Measurements from ENCODE around the gene TMBIM1.

The TMBIM1 gene

DNA sequence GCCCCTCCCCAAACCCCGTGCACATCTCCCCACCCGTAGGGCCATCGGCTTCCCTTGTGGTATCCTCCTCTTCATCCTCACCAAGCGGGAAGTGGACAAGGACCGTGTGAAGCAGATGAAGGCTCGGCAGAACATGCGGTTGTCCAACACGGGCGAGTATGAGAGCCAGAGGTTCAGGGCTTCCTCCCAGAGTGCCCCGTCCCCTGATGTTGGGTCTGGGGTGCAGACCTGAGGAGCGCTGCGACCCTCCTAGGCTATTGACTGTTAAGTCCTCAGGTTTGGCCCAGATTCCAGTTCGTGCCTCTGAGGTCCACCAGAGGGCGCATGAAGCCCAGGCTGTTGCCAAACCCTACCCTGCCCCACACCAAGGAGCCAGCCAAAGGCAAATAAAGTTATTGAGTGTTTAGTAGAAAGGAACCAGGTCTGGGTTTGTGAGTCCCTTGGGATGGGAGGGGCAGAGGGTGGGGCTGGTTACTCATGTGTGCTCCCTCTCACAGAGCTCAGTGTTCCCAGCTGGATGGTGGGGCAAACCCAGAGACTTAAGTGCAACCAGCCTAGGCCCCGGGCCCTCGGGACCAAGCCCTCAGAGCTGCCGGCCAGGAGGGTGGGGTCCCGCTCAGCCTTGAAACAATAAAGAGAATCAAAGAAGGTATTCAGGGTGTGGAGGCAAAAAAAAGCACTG, 19.6 kb downstream of the TMBIM1 start:
- DNase-seq (ENCODE audit: low read depth): peak; percentile 97

DNA sequence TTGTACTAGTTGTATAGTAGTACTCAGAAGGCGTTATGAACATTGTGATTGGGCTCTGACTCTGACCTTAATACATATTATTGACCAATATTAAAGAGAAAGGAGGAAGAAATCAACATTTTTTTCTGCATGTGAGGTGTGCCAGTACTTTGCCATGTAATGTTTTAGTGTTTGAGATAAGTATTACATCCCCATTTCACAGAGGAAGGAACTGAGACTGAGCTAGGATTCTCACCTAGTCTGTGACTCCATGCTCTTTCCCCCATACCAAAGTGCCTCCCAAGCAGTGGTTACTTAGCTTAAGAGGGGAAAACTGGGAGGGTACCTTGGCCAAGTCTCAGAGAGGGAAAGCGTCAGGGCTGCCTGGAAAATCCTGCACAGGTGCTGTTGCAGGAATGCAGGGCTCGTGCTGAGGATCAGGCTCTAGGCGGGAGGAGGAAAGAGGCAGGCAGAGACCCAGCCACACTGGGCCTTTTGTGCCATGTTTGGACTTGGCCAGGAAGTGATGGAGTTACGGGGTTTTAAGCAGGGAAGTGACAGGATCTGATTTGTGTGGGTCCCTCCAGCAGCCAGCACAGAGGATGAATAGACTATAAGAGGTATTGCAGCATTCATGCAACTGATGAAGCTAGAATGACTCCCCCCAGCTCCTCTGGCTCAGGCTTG, 20.3 kb downstream of the TMBIM1 start:
- DNase-seq (ENCODE audit: low read depth): no peak

DNA sequence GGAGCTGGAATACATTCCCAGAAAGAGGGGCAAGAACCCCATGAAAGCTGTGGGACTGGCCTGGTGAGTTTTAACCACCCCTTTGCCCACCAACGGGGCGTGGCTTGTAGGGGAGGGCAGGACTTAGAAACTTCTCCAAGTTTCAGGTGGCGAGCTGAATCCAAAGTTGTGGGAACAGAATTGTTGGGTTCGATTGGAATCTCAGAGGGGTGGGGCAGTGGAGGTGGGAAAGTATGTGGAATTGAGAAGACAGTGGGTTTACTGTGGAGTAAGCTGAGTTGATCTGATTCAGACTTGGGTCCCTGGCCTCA, 20.9 kb downstream of the TMBIM1 start:
- DNase-seq (ENCODE audit: low read depth): no peak

DNA sequence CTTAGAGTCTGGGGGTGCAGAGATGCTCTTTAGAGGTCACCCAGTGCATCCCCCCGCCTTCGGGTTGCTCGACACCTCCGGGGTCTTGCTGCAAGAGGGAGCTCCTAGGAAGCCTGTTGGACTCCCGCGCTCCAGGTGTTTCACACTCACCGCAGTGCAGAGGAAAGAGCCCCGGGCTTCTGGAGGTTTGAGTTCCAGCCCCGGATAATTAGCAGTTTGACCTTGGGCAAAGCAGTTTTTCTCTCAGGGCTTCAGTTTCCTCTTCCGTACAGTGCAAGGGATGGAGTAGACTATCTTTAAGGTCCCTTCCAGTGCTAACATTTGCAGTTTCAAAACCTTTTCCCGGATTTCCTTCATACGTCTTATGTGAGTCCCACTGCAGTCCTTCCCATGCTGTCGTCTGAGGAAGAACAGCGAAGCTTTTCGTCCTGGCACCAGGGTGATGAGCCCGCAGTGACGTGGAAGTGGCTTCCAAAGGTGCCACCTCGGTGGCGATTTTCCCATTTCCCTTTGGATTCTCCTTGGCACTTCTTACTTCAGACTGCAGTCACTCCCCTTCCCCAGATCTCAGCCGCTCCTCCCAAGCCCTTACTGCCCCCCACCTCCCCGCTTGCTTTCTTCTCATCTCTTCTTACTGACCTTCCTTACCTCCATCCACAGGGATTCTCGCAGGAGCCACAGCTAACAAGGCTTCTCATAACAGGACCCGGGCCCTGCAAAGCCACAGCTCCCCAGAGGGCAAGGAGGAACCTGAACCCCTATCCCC, 21.4 kb downstream of the TMBIM1 start:
- no peak for DNase-seq (ENCODE audit: low read depth)

DNA sequence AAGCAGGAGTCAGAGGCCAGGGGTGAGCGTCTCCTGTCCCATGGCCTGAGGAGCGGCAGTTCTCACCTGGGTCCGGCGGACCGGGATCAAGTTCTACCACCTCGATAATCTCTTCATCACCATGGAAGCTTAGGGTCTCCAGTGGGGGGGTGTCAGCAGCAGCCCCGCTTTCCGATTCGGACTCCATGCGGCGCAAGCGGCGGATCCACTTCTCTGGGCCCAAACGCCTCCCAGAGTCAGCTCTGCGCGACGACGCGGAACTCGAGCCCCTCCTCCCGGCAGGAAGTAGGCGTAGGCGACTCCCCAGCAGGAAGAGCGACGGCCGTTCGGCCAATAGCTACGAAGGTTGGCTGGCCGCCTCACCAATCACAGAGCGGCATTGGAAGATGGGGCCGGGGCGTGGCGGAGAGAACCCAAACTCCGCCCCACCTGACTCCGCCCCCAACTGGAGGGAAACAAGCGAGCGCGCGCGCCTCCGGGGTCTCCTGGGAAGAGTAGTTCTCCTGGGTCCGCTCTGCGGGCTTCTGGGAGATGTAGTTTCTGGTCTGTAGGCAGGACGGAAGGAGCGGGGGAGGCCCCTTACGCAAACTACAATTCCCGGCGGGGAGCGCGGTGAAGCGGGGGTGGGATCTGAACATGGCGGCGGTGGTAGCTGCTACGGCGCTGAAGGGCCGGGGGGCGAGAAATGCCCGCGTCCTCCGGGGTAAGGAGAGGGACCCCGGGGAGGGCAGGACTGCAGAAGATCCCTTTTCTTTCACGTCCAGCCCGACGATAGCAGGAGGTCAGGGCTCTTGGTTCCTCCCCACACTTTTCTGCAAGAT, 22.2 kb downstream of the TMBIM1 start, which contains the start of the genes AAMP and PNKD:
AAMP (minus strand) TSS at position 238 of the 821 bp plus-strand sequence; CDS start at position 187, 51 bp downstream.
PNKD (plus strand) TSS at position 620 of the 821 bp plus-strand sequence; CDS start at position 637, 17 bp downstream.
- DNase-seq (ENCODE audit: low read depth): peak; percentile 99

DNA sequence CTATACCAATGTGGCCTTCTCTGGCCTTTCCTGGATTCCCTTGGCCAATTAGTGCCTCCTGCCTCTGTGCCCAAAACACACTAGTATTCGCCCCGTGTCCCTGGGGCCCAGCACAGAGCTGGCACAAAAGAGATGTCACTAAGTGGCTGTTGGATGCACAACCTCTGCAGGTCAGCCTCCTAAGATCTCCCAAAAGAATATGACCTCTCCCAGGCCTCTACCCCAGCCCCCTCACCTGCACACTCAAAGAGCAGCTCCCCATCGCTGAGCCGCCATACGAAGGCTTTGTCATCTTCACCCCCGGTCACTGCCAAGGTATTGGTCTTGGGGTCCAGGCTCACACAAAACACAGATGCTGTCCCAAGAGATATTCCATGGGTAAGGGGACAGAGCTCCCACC, 25.0 kb downstream of the TMBIM1 start:
- DNase-seq (ENCODE audit: low read depth): no peak

DNA sequence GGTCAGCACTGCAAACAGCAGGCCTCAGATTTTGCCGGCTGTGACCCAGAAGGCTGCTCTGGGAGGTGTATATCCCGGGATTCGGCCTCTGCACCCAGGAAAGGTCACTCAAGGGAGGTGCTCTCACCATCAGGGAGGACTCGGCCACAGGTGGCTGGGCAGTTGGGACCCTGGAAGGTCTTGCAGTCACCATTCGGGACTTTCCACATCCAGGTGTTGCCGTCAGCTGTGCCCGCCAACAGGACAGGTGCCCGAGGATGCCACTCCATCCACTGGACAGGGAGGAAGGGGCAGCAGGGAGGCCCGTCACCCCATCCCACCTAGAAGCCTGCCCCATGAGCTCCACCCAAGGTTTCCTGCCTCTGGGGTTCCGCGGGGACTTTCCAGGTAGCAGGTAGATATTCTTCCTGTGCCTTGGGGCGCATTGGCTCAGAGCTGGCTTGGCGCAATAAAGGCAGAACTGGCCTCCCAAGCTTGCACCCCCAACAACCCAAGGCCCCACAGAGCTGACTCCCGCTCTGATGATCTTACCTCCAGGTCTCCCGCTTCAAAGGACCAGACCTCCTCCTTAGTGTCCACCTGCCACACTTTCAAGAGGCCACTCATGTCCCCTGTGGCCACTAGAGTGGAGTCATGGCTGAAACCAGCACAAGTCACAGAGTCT, 25.9 kb downstream of the TMBIM1 start:
- DNase-seq (ENCODE audit: low read depth): no peak

DNA sequence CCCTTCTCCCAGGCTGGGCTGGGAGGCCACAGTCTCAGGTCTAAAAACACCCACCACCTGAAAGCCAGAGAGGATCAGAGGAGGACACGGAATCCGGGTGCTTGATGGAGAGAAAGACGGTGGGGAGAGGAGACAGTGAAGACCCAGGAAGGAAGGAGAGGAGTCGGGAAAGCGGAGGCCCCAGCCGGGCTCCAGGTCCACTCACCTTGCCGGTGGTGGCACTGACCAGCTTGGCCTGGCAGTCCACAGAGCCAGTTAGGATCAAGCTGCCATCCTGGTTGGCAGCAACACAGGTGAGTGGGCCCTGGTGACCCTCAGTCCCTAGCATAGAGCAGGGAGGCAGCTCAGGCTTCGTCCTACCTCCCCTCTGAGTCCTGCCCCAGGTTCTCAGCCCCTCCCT, 26.7 kb downstream of the TMBIM1 start:
- DNase-seq (ENCODE audit: low read depth): no peak

DNA sequence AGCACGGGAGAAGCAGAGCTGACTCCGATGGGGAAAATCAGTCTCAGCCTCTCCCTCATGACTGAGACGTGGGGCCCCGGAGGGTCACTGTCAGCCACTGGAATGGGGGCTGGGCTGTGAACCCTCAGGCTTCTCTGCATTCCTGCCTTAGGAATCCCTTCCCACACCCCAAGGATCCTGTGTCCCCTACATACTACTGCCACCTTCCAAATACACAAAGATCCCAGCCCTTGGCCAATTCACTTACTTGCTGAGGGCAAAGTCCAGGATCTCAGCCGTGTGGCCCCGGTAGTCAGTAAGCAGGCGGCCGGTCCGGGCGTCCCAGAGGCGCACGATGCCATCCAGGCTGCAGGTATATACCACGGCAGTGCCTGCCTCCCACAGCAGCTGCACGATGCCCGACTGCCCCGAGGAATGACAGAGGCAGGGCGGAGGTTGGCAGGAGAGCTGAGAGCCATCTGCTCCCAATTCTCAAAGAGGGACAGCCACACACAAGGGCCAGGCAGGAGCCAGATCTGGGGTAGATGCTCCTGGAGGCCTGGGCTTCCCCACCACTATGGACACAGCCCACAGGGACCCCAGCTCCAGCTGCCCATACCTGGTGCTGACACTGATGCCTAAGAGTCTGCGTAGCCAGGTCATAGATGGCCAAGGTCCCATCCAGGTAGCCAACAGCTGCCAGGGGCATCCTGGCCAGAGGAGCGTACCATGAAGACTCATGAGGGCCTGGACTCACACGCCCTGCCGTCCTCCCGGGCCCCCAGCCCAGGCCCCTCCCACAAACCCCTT, 27.3 kb downstream of the TMBIM1 start:
- no peak for DNase-seq (ENCODE audit: low read depth)

DNA sequence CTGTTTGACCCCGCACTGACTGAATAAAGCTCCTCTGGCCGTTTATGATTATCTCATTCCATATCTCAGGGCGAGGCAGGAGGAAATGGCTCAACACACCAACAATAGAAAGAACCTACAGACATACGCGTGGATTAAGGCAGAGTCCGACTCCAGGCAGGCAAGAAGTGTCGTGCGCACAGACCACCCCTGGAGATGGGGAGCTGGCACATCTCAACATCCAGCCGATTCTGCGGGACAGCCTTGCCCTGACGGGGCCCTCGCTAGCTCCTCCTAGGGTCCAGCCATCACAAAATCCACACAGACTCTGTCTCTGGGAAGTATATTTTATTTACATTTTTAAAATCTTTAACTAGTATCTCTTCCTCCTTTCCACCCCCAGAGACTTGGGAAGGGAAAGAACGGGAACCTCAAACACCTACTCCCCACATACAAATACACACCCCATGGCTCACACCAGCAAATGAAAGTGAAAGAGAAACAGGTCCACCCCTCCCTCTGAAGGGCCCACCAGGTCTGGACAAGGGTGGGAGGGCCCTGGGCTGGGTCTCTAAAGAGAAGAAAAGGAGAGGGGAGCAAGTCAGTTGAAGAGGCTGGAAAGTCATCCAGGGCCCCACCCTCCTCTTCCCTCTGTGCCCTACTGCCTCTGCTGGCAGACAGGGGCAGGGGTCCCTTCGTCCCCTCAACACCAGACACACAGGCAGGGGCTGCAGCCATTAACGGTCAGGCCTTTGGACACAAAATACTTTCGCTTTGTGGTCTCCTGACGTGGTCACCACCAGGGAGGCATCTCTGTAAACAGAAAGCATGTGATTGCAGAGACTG, 28.3 kb downstream of the TMBIM1 start:
- DNase-seq (ENCODE audit: low read depth): no peak

DNA sequence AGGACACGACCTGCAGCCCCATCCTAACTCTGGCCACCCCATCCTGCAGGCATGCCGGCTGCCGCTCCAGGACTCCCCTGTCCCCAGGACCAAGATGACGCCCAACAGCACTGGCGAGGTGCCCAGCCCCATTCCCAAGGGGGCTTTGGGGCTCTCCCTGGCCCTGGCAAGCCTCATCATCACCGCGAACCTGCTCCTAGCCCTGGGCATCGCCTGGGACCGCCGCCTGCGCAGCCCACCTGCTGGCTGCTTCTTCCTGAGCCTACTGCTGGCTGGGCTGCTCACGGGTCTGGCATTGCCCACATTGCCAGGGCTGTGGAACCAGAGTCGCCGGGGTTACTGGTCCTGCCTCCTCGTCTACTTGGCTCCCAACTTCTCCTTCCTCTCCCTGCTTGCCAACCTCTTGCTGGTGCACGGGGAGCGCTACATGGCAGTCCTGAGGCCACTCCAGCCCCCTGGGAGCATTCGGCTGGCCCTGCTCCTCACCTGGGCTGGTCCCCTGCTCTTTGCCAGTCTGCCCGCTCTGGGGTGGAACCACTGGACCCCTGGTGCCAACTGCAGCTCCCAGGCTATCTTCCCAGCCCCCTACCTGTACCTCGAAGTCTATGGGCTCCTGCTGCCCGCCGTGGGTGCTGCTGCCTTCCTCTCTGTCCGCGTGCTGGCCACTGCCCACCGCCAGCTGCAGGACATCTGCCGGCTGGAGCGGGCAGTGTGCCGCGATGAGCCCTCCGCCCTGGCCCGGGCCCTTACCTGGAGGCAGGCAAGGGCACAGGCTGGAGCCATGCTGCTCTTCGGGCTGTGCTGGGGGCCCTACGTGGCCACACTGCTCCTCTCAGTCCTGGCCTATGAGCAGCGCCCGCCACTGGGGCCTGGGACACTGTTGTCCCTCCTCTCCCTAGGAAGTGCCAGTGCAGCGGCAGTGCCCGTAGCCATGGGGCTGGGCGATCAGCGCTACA, 29.4 kb downstream of the TMBIM1 start:
- no peak for DNase-seq (ENCODE audit: low read depth)

DNA sequence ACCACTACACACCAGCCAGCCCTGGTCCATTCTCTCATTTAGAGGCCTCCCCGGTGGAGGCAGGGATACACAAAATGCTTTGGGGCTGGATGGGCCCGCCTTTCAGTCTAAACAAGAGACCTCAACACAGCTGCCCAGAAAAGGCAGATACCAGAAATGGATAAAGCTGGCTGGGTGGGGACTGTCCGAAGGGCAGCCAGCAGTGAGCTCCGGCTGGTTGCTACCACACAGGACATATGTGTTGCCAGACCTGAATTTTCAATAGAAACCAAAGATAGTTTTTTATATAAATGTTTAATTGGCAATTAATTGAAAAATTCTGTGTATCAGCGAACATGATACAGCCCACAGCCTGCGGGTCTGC, 30.1 kb downstream of the TMBIM1 start:
- no peak for DNase-seq (ENCODE audit: low read depth)

DNA sequence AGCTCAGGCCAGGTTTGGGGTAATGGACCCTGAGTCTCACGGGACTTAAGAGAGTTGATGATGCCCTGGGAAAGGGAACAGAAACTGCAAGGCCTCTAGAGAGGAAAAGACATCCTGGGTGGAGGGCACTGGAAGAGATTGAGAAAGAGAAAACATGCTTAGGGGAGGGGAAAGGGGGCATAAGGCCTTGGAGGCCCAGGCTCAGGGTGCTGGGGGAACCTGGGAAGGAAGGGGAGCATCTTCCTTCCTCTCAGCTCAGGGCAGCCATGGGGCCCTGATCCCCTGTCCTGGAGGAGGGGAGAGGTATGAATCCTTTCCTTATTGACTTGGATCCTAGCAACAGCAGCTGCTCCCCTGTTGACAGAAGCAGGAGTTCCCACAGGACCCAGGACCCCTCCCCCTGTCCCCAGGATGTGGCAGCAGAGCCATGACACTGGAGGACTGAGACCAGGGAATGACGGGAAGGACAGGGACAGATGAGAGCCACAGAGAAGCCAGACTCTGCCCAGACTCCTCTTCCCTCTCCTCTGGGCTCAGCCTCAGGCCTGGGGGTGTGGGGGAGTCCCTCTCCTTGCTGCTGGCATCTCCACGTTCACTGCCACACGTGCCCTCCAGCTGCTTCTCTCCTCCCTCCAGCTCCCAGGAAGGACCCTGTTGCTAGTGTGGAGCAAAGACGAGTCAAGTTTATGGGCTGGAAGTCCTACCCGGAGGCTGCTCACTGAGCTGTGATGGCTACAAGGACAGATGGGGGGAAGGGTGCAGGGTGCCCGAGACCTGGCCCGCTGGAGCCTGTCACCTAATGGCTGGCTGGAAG, 30.7 kb downstream of the TMBIM1 start:
- DNase-seq (ENCODE audit: low read depth): no peak

DNA sequence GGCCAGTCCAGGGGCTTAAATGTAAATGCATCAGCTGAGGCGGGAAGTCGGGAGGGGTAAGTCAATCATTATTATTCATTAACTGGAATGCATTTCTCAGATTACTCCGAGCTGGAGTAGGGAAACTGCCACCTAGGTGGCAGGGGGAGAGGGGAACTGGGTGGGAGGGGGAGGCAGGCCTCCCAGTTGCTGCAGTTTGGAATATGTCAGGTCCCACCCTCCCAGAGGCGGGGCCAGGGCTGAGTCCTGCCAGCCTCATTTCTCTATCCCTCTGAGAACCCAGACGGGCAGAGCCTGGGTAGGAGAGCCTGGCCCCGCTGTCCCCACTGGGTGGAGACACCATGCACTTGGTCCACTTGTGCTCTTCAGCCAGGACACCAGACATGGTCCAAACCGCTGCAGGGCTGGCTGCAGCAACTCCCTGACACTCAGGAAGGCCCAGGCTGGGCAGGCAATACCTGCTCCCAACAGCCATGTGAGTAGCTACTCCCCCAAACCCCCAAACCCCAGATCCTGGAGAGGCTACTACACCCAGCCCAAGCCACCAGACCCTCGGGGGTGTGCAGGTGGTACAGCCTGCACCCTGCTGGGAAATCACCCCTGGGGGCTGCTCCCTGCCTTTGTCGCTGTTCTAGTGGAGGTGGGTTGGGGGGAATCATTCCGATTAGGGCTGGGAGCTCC, 31.4 kb downstream of the TMBIM1 start, which contains the start of gene GPBAR1:
GPBAR1 (plus strand) TSS at position 274 of the 681 bp plus-strand sequence. CDS start 1,710 bp downstream, outside the sequence.
- DNase-seq (ENCODE audit: low read depth): no peak

DNA sequence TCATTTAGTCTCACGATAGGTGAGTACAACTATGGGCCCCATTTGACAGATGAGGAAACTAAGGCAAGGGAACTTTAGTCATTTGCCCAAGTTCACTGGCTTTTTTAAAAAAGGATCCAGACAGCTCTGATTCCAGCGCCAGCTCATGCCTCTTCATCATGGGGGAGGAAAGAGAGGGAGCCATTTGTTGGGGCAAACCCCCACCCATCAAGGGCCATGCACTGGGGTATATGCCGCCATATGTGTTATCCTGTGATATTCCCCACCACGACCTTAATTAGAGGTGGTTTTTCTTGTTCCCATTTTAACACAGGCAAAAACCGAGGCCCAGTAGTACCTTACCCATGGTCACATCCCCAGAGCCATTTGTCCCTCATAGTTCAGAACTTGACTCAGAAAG, 32.1 kb downstream of the TMBIM1 start:
- DNase-seq (ENCODE audit: low read depth): no peak

DNA sequence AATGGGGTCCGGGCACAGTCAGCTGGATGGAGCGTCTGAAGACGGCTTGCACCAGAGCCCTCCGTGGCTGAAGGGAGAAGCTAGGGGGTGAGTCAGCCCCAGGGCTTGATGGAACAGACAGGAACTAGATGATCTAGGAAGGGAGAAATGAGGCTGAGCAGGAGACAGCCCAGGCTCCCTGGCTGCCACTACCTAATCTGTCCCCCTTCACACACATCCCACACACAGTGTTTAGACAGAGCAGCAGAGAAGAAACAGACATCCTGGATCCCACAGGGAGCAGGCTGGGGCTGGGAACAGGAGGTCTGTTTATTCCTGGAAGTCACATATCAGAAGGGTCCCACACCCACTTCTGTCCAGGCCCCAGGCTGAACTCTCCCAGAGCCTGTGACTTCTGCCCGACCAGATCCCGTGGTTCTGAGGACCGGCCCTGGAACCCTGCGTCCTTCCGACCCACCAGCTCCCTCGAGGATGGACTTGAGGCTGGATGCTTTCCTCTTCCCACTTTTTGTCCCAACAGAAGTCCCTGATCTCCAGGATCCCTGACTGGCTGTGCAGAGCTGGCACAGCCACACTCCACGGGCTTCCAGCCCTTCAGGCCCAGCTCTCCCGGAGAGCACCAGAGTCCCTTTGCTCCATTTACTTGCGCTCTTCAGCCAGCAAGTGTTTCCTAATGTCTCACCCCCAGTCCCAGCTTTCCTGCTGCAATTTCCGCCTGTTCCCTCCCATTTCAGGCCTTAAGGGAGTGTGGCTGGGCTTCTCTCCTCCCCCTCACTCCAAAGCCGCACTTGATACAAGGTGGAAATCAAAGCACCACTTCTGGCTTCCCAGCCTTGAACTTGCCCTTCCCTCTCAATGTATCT, 33.0 kb downstream of the TMBIM1 start:
- no peak for DNase-seq (ENCODE audit: low read depth)

Measured in fibroblast of the conjunctiva (primary cell).